Measurements from ENCODE around the gene SLC12A5.
"Not testable (repeated sequence)": the region's sequence is repeated elsewhere in the genome, so short reads cannot be mapped to it uniquely, and the experiment has no call there.

The SLC12A5 gene

GRCh38 chr20:45985573-45985972 lies 43.4 kb upstream of the SLC12A5 start:
- Histone ChIP-seq H3K36me3 (replicated peaks; ENCODE audit: insufficient read depth, low read length) (no peaks in the 10 kb centered on the region), H3K79me2 (ENCODE audit: low read length) (no peaks in the 10 kb centered on the region), H4K20me1 (ENCODE audit: insufficient read depth, low read length) (no peaks in the 10 kb centered on the region), H3K9ac (ENCODE audit: low read length) (no peak overlapping the region), H3K9me3 (replicated peaks; ENCODE audit: insufficient read depth, low read length) (no peaks in the 10 kb centered on the region), H3K27ac (ENCODE audit: low read length) (no peak overlapping the region), H3F3A (ENCODE audit: insufficient read depth, low read length) (no peaks in the 10 kb centered on the region), H3K4me3 (ENCODE audit: low read length) (no peak overlapping the region), H3K4me1 (ENCODE audit: low read length) (no peaks in the 10 kb centered on the region), H2AFZ (ENCODE audit: low read length) (no peak overlapping the region), H3K27me3 (replicated peaks; ENCODE audit: insufficient read depth, low read length) (peaks cover 4% of the 10 kb centered on the region; the same call in 1 of the 2 replicates), H3K4me2 (ENCODE audit: low read depth, low read length) (no peak overlapping the region), H3K9me2 (replicated peaks; ENCODE audit: insufficient read depth, low read length) (no peaks in the 10 kb centered on the region)
- TF ChIP-seq EZH2phosphoT487 (IDR thresholded peaks at IDR 0.05; ENCODE audit: low read length) (no peak), EZH2 (optimal IDR thresholded peaks at IDR 0.05; ENCODE audit: low read depth, low read length) (no peak), CTCF (IDR thresholded peaks at IDR 0.05; ENCODE audit: low read length) (no peak)
- no peak for DNase-seq

DNA sequence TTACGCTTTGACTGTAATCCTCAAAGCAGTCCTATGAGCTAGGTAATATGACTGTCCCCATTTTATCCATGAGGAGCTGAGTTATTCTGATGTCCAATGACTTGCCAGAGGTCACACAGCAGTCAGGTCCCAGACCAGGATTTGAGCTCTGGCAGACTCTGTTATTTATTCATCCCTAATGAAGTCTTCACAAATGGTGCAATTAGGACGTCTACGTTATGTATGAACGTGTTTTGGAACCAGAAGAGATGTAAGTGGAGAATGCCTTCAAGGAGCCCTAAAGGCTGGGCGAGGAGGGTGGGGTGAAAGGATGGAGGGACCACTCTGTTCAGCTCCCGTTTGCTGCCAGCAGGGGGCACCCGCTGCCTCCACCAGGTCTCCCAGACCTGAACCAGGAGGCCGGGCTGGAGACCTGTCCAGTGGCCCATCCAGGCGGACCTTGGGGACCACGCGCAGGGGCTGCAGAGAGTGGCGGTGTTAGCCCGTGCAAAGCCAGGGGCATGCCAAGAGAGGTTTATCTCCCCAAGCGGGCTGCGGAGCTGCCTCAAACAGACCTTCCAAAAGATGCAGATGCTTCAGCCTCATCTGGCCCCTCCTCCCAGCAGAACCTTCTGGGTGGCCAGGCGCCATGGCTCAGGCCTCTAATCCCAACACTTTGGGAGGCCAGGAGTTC lies 41.8 kb upstream of the SLC12A5 start:
- Histone ChIP-seq H3K79me2 (ENCODE audit: low read length) (no peaks in the 10 kb centered on the region), H3K27me3 (replicated peaks; ENCODE audit: insufficient read depth, low read length) (peaks cover 4% of the 10 kb centered on the region; the same call in 1 of the 2 replicates), H3K27ac (ENCODE audit: low read length) (no peak overlapping the region), H3K36me3 (replicated peaks; ENCODE audit: insufficient read depth, low read length) (no peaks in the 10 kb centered on the region), H3K9me2 (replicated peaks; ENCODE audit: insufficient read depth, low read length) (no peaks in the 10 kb centered on the region), H2AFZ (ENCODE audit: low read length) (no peak overlapping the region), H3K4me3 (ENCODE audit: low read length) (no peak overlapping the region), H4K20me1 (ENCODE audit: insufficient read depth, low read length) (no peaks in the 10 kb centered on the region), H3K9ac (ENCODE audit: low read length) (no peak overlapping the region), H3K4me2 (ENCODE audit: low read depth, low read length) (no peak overlapping the region), H3K4me1 (ENCODE audit: low read length) (no peaks in the 10 kb centered on the region), H3F3A (ENCODE audit: insufficient read depth, low read length) (no peaks in the 10 kb centered on the region), H3K9me3 (replicated peaks; ENCODE audit: insufficient read depth, low read length) (no peaks in the 10 kb centered on the region)
- TF ChIP-seq CTCF (IDR thresholded peaks at IDR 0.05; ENCODE audit: low read length), result peak; percentile 91
- no peak for TF ChIP-seq EZH2phosphoT487 (IDR thresholded peaks at IDR 0.05; ENCODE audit: low read length)
- DNase-seq, result peak; percentile 67

DNA sequence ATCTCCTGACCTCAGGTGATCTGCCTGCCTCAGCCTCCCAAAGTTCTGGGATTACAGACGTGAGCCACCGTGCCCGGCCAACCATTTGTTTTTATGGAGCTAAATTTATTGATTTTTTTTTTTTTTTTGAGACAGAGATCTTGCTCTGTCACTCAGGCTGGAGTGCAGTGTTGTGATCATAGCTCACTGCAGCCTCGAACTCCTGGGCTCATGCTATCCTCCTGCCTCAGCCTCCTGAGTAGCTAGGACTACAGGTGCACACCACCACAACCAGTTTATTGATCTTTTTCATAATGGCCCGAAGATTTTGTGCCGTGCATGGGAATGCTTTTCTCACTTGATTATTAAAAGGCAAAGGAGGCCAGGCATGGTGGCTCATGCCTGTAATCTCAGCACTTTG lies 40.2 kb upstream of the SLC12A5 start:
- not testable (repeated sequence) for H3K9me3 ChIP-seq (replicated peaks; ENCODE audit: insufficient read depth, low read length); DNase-seq; H3K4me2 ChIP-seq (ENCODE audit: low read depth, low read length); H3K79me2 ChIP-seq (ENCODE audit: low read length); H3K36me3 ChIP-seq (replicated peaks; ENCODE audit: insufficient read depth, low read length); H4K20me1 ChIP-seq (ENCODE audit: insufficient read depth, low read length); H2AFZ ChIP-seq (ENCODE audit: low read length); H3K27ac ChIP-seq (ENCODE audit: low read length); H3K4me1 ChIP-seq (ENCODE audit: low read length); H3K9ac ChIP-seq (ENCODE audit: low read length); H3K4me3 ChIP-seq (ENCODE audit: low read length); H3F3A ChIP-seq (ENCODE audit: insufficient read depth, low read length); H3K27me3 ChIP-seq (replicated peaks; ENCODE audit: insufficient read depth, low read length); H3K9me2 ChIP-seq (replicated peaks; ENCODE audit: insufficient read depth, low read length)

GRCh38 chr20:45991616-45992015 lies 37.4 kb upstream of the SLC12A5 start:
- no peak for DNase-seq
- Histone ChIP-seq H4K20me1 (ENCODE audit: insufficient read depth, low read length) (no peaks in the 10 kb centered on the region), H3F3A (ENCODE audit: insufficient read depth, low read length) (no peaks in the 10 kb centered on the region), H3K79me2 (ENCODE audit: low read length) (no peaks in the 10 kb centered on the region), H3K4me3 (ENCODE audit: low read length) (no peak overlapping the region), H3K9ac (ENCODE audit: low read length) (no peak overlapping the region), H3K9me3 (replicated peaks; ENCODE audit: insufficient read depth, low read length) (no peaks in the 10 kb centered on the region), H3K27ac (ENCODE audit: low read length) (no peak overlapping the region), H3K9me2 (replicated peaks; ENCODE audit: insufficient read depth, low read length) (no peaks in the 10 kb centered on the region), H3K4me2 (ENCODE audit: low read depth, low read length) (no peak overlapping the region), H3K36me3 (replicated peaks; ENCODE audit: insufficient read depth, low read length) (no peaks in the 10 kb centered on the region), H2AFZ (ENCODE audit: low read length) (no peak overlapping the region), H3K27me3 (replicated peaks; ENCODE audit: insufficient read depth, low read length) (no peaks in the 10 kb centered on the region; the same call in 1 of the 2 replicates), H3K4me1 (ENCODE audit: low read length) (no peaks in the 10 kb centered on the region)
- TF ChIP-seq EZH2phosphoT487 (IDR thresholded peaks at IDR 0.05; ENCODE audit: low read length) (no peak), CTCF (IDR thresholded peaks at IDR 0.05; ENCODE audit: low read length) (no peak)
